GM19193 (cell line): ENCODE data around the gene PRSS57.

ENCODE experiments used
- POLR2A ChIP-seq: IDR thresholded peaks from 4 replicates; pipeline ENCODE4 v1.6.1; 2011; ENCODE audit not compliant: insufficient read depth, insufficient read length; ENCODE audit errors: extremely low read depth

The PRSS57 gene

GRCh38 chr19:640606-641189 lies 54.6 kb downstream of the PRSS57 start:
- no peak for TF ChIP-seq POLR2A

DNA sequence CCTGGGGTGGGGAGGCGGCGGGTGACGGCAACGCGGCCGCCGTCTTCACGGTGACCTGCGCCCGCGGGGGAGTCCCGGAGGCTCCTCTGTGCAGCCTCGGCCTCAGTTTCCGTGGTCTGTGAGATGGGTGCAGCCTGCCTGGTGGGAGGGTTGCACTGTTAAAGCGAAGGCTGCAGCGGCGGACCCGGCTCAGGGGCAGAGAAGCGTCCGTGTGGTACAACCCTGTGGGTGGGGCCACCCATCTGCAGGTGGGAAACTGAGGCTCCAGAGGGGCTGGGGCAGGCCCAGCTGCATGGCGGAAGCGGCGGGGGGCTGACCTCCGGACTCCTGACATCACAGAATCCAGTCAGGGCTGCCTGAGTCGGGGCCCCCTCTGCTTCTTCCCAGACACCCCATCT lies 55.1 kb downstream of the PRSS57 start:
- TF ChIP-seq POLR2A = no peak

GRCh38 chr19:639253-640160 lies 55.7 kb downstream of the PRSS57 start, which contains the start of gene FGF22:
TSS of gene FGF22 (plus strand) at chr19:639879. CDS start at chr19:639926, 47 bp downstream.
- TF ChIP-seq POLR2A = no peak

DNA sequence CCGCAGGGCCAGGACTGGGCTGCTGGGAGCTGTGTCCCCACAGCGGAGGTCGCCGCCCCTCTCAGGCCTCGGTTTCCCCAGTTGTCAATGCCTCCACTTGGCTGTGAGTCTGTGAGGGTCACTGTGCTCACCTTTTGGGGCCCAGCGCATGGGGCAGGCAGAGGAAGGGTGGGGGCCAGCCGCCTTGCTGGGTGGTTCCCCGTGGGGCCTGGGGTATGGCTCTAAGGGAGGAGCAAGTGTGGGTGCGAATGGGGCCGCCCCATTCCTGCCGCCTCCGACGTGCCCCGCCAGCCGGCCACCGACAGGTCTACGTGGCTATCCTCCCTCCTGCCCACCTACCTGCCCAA lies 56.4 kb downstream of the PRSS57 start:
- no peak for TF ChIP-seq POLR2A
